Measurements from ENCODE around the gene CRYGN. TPM values are rescaled to one million over a fixed set of nuclear protein-coding genes. Genes with fewer than 3 reads are reported as not detected.

Gene CRYGN
- total RNA-seq, 1 donor from 2014 or later = 0.41 TPM

GRCh38 chr7:151408839-151409666 is 30.9 kb downstream of the CRYGN start:
- intact Hi-C loops (cut with micrococcal nuclease) = no loop called here
- no peak for DNase-seq
- Histone ChIP-seq H3K27me3 (ENCODE audit: low read depth) (peaks cover 89% of the 10 kb centered on the region), H3K4me1 (peaks cover 26% of the 10 kb centered on the region), H3K9me3 (replicated peaks) (no peaks in the 10 kb centered on the region), H3K36me3 (no peaks in the 10 kb centered on the region), H3K4me3 (peak overlapping the region; percentile 68), H3K27ac (replicated peaks) (peak overlapping the region; percentile 64)
- TF ChIP-seq CTCF (IDR thresholded peaks at IDR 0.05; ENCODE audit: borderline replicate concordance) = no peak

DNA sequence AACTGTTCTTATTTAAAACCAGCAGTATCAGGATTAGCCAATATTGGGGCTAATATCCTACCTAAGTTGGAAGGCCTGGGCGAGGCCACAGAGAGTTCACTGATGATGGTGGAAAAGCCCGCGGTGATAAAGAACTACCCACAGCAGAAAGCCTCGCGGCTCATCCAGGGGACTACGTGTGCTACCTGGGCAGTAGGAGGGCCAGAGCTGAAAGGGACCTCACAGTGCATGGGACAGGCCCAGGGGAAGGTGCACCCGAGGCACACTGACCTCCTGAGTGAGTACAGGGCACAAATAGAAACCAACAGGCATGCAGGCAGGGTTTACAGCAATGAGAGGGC is 31.5 kb downstream of the CRYGN start:
- H3K27ac ChIP-seq (replicated peaks) = peak overlapping the region; percentile 38
- TF ChIP-seq CTCF (IDR thresholded peaks at IDR 0.05; ENCODE audit: borderline replicate concordance) = no peak
- DNase-seq = no peak
- peaks cover 26% of the 10 kb centered on the region for H3K4me1 ChIP-seq
- peak overlapping the region; percentile 68 for H3K4me3 ChIP-seq
- H3K9me3 ChIP-seq (replicated peaks) = no peaks in the 10 kb centered on the region
- intact Hi-C loops (cut with micrococcal nuclease) = no loop called here
- H3K27me3 ChIP-seq (ENCODE audit: low read depth) = peaks cover 83% of the 10 kb centered on the region
- no peaks in the 10 kb centered on the region for H3K36me3 ChIP-seq

DNA sequence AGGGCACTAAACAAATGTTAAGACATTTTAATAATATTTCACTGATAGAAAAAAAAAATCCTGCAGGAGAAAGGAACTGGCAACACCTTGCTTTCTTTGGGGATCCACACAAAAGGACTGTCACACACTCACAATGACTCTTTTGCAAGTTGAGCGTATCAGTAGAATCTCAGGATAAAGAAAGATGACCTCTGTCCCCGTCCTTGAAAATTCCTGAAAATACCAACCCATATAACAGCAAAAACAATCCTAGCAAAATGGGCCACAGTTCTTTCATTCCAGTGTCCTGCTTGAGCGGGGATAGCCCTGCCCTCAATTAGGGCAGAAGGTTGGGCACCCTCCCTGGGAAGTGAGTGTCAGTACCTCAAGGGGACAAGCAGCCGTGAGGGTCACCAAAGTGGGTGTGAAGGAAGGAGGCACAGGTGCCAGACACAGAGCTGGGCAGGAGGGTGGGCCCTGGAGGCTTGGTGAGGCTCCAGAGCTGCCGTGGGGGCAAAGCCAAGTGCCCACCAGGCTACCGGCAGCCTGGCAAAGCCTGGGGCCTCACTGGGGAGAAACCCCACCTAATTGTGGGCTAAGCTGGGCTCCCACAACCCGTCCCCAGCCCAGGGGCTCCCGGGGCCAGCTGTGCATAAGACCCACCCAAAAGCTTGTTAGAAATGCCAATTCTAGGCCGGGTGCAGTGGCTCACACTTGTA is 32.9 kb downstream of the CRYGN start:
- no peak for TF ChIP-seq CTCF (IDR thresholded peaks at IDR 0.05; ENCODE audit: borderline replicate concordance)
- Histone ChIP-seq H3K27me3 (ENCODE audit: low read depth) (peaks cover 68% of the 10 kb centered on the region), H3K9me3 (replicated peaks) (no peaks in the 10 kb centered on the region), H3K4me3 (no peak overlapping the region), H3K4me1 (peaks cover 26% of the 10 kb centered on the region), H3K27ac (replicated peaks) (no peak overlapping the region), H3K36me3 (no peaks in the 10 kb centered on the region)
- no peak for DNase-seq
- intact Hi-C loops (cut with micrococcal nuclease) = no loop called here

DNA sequence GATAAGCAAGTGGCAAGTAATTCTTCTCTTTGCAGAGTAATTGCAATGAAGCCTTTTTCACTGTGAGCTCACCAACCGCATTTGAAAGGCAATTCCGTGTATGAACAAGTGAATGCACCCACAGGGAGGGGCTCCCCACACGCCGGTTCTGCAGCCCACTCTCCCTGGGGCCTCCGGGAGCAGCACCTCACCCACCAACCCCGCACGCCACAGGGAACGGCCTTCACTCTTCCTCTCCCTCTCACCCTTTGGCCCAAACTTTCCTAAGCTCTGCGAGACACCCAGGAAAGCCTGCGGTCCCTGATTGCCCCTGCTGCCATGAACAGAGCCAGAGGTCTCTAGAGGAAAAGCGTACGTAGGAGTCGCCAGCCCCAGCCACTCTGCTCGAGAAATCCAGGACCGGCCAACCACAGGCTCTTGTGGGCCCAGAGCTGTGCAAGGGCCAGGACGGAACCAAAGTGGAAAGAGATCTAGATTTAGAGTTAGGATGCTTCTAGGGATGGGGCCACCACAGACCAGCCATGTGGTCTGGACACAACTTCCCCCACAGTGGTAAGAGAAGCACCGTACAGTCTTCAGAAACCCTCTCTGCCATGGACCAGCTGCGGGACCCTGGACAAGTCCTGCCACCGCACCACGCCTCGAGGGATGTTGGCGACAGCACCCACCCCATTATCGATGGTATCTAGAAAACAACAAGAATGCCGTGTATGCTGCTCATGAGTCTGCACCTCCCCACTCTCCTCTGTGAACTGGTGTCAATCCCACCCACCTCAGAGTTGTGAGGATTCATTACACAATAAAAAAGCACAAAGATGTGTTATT is 33.7 kb downstream of the CRYGN start:
- Histone ChIP-seq H3K4me1 (peaks cover 26% of the 10 kb centered on the region), H3K27me3 (ENCODE audit: low read depth) (peaks cover 61% of the 10 kb centered on the region), H3K9me3 (replicated peaks) (no peaks in the 10 kb centered on the region), H3K27ac (replicated peaks) (no peak overlapping the region), H3K4me3 (no peak overlapping the region), H3K36me3 (no peaks in the 10 kb centered on the region)
- intact Hi-C loops (cut with micrococcal nuclease) = no loop called here
- DNase-seq = no peak
- TF ChIP-seq CTCF (IDR thresholded peaks at IDR 0.05; ENCODE audit: borderline replicate concordance) = no peak

GRCh38 chr7:151405588-151405987 is 34.4 kb downstream of the CRYGN start:
- peaks cover 22% of the 10 kb centered on the region for H3K4me1 ChIP-seq
- no peak overlapping the region for H3K4me3 ChIP-seq
- no peak overlapping the region for H3K27ac ChIP-seq (replicated peaks)
- no peak for DNase-seq
- H3K9me3 ChIP-seq (replicated peaks) = no peaks in the 10 kb centered on the region
- intact Hi-C loops (cut with micrococcal nuclease) = no loop called here
- no peak for TF ChIP-seq CTCF (IDR thresholded peaks at IDR 0.05; ENCODE audit: borderline replicate concordance)
- peaks cover 60% of the 10 kb centered on the region for H3K27me3 ChIP-seq (ENCODE audit: low read depth)
- no peaks in the 10 kb centered on the region for H3K36me3 ChIP-seq
